ENCODE measurements around the gene CDH19. TPM values are rescaled to one million over a fixed set of nuclear protein-coding genes. Genes with fewer than 3 reads are reported as not detected.

CDH19 gene
- total RNA-seq (2021; ENCODE audit: unreplicated experiment): not detected
- polyA plus RNA-seq (2012): not detected in 2 replicates
- Bru-seq, nascent RNA: not detected
- not detected for BruChase-seq, experiment 1, labeled RNA remaining after a 6-hour chase
- not detected for BruChase-seq, experiment 2, labeled RNA remaining after a 2-hour chase
- long read RNA-seq: 0 reads

- H3K27me3 ChIP-seq (ENCODE audit: insufficient read depth, low read length): no peaks in the 10 kb centered on the region
- RAD21 ChIA-PET (ENCODE audit: low non-redundant PET in 1 of 2, low total read pairs in 2 of 2, uncharacterized antibody in 2 of 2, unreplicated experiment in 2 of 2): no interaction called here
- H3K27ac ChIP-seq (ENCODE audit: low read depth, low read length): no peak within 1 kb of the TSS
- no peak within 1 kb of the TSS for H2AFZ ChIP-seq (ENCODE audit: low read depth, low read length, poor library complexity, severe bottlenecking)
- no TSS peak for BruUV-seq (replicated peaks)
- no peak for DNase-seq (ENCODE audit: low read depth, low spot score)
- H3K79me2 ChIP-seq (ENCODE audit: insufficient read depth, low read length): no peaks in the 10 kb centered on the region
- no peaks in the 10 kb centered on the region for H3K36me3 ChIP-seq (ENCODE audit: control insufficient read depth in 1 of 2, insufficient read depth in 2 of 2, low read length in 2 of 2)
- H3K9me2 ChIP-seq (ENCODE audit: insufficient read depth): no peaks in the 10 kb centered on the region
- no peaks in the 10 kb centered on the region for H3K4me1 ChIP-seq (ENCODE audit: control insufficient read depth in 1 of 2, insufficient read depth in 2 of 2, low read length in 2 of 2)
- intact Hi-C loops (cut with micrococcal nuclease): no loop called here
- TF ChIP-seq ZBTB33 (IDR thresholded peaks at IDR 0.05; ENCODE audit: extremely low read depth, insufficient replicate concordance, low read length) (no peak), POLR2AphosphoS5 (IDR thresholded peaks at IDR 0.05; ENCODE audit: low read depth, low read length) (no peak), SIN3A (IDR thresholded peaks at IDR 0.05; ENCODE audit: low read depth) (no peak), FOSL1 (IDR thresholded peaks at IDR 0.05; ENCODE audit: low read depth) (no peak), SP1 (IDR thresholded peaks at IDR 0.05; ENCODE audit: low read depth) (no peak), ZNF274 (IDR thresholded peaks at IDR 0.05; ENCODE audit: low read depth, low read length) (no peak), REST (IDR thresholded peaks at IDR 0.05; ENCODE audit: low read depth) (no peak), MAX (IDR thresholded peaks at IDR 0.05) (no peak), EZH2phosphoT487 (IDR thresholded peaks at IDR 0.05; ENCODE audit: borderline replicate concordance) (no peak)
- H3K9ac ChIP-seq (ENCODE audit: low read length): no peak within 1 kb of the TSS
- H3K9me3 ChIP-seq (ENCODE audit: control insufficient read depth in 1 of 2, insufficient read depth in 1 of 2, low read depth in 1 of 2, low read length in 2 of 2): peaks cover 3 to 4% of the 10 kb centered on the region in 2 experiments; a peak in 2 of 4 replicates
- no peak within 1 kb of the TSS for H3K4me3 ChIP-seq (replicated peaks in 1 of 2; ENCODE audit: low read depth in 1 of 2, low read length in 2 of 2)
- H3K4me2 ChIP-seq (ENCODE audit: low read length): no peak within 1 kb of the TSS
- H4K20me1 ChIP-seq (ENCODE audit: insufficient read depth): no peaks in the 10 kb centered on the region
- ATAC-seq: no peak
- POLR2A ChIA-PET: no interaction called here
- CTCF ChIA-PET: no interaction called here
These were observed at the start of gene CDH19 for GRCh38 chr18:66603941-66604627. Gene CDH19 (minus strand): TSS chr18:66604090. CDS start chr18:66572204, 31,886 bp downstream.

All from HCT116 (cell line).